Stimulated activated naive CD8-positive, alpha-beta T cell treated with anti-CD3 and anti-CD28 coated beads, Interleukin-15, Interleukin-2, amounts not matched to agents 100 ng/mL and 50 ng/mL, for 24 hours (primary cell): Measurements from ENCODE around the gene AFAP1.
A peak's percentile ranks its signal among the peaks of the same experiment; 100 is the strongest.

Experiments
- H3K27ac Mint-ChIP-seq: one replicate; pipeline ENCODE4 v1.8.0; 2021; ENCODE audit warnings: mild to moderate bottlenecking, mixed read lengths
- H3K27me3 Mint-ChIP-seq: one replicate; pipeline ENCODE4 v1.8.0; 2021; ENCODE audit warnings: mixed read lengths
- H3K36me3 Mint-ChIP-seq: one replicate; pipeline ENCODE4 v1.8.0; 2021; ENCODE audit warnings: low read depth, mixed read lengths
- H3K4me1 Mint-ChIP-seq: one replicate; pipeline ENCODE4 v1.8.0; 2021; ENCODE audit warnings: low read depth, mixed read lengths
- H3K4me3 Mint-ChIP-seq: one replicate; pipeline ENCODE4 v1.8.0; 2021; ENCODE audit warnings: mild to moderate bottlenecking, mixed read lengths
- H3K9me3 Mint-ChIP-seq: one replicate; pipeline ENCODE4 v1.8.0; 2021; ENCODE audit warnings: mixed read lengths

AFAP1 gene

DNA sequence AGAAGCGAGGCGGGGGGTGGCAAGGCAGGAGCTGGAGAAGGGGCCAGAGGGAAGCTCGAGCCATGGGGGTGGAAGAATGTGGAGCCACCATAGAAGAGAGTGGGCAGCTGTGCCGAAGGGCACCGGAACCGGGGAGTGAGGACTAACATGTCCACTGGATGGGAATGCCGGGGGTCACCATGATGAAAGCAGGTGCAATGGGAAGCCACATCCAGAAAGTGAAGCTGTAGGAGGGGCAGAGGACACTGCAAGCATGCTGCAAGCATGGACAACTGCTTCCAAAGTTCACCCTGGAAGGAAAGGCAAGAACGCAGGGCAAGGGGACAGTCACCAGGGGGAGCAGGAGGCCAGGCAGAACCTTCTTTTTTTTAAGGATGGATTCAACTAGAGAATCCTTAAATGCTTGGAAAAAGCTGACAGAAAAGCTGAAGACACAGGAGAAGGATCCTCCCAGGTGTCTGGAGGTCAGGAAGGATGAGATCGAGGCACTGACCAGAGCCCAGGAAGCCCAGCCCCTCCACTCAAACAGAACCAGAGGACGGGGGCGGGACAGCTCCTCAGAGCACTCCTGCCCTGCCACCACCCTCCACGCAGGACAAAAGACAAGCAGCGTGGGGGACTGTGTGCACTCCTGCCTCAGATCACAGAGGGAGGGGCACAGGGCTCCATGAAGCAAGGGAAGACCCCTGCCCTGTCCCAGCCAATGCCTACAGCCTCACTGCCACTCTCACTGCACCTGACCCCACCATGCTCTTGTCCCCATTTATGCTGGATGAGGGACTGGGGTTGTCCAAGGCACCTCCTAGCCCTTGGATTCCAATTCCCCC lies 169.2 kb downstream of the AFAP1 start:
- Mint-ChIP-seq H3K4me3 (no peak overlapping the region), H3K27ac (peak overlapping the region; percentile 27), H3K9me3 (no peaks in the 10 kb centered on the region), H3K27me3 (no peaks in the 10 kb centered on the region), H3K4me1 (peaks cover 20% of the 10 kb centered on the region), H3K36me3 (peaks cover 9% of the 10 kb centered on the region)

DNA sequence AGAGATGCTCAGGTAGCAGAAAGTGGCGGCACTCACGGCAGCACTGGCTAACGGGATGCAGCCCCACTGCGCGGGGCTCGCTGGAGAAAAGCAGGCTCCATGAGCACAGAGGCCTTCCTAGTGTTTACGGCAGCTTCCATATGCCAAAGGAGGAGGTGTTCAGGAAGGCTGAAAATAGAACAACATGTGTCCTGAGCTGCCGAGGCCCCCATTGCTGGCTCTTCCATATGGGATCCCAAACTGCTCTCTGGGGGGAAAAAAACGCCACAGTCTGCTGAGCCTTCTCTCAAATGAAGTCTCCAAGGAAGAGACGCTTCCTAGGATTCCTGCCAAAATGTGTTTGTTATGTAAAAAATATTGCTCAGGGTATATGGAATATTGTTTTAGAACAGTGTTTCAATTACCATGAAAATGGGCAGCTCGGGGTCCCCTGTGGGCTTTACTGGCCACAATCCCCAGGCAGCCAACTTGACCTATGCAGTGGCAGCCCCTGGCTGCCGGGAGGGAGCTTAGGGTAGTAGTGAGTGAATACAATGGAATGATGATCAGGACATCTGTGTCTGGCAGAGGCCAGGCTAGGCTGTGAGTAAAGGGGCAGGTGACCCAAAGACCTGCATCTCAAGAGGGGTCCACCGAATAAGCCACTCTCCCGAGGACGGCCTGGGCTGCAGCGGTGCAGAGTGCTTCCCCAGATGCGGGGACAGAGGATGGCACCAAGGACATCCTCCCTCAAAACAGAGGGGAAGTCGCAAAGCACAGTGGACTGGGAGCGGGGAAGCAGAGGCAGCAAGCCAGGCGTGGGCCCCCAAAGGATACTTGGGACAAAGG lies 170.1 kb downstream of the AFAP1 start:
- Mint-ChIP-seq H3K4me3 (no peak overlapping the region), H3K27me3 (no peaks in the 10 kb centered on the region), H3K27ac (no peak overlapping the region), H3K36me3 (peaks cover 9% of the 10 kb centered on the region), H3K4me1 (peaks cover 20% of the 10 kb centered on the region), H3K9me3 (no peaks in the 10 kb centered on the region)

DNA sequence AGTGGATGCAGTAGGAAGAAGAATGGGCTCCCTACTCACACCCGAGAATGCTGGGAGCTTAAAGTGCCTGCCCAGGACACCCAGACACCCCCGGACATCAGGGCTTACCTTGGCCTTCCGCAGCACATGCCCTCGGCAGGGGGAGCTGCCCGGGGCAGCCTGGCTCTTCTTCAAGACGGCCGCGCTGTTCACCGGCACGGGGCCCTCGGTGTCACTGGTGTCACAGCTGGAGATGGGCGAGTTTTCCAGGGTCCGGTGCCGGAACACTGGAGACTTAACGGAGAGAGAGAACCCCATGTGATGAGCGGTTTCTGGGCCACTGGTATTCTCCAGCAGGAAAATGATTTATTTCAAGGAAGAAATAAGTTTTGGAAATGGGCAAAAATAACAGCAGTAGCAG lies 170.9 kb downstream of the AFAP1 start:
- Mint-ChIP-seq H3K36me3 (peaks cover 9% of the 10 kb centered on the region), H3K27ac (no peak overlapping the region), H3K4me1 (peaks cover 20% of the 10 kb centered on the region), H3K9me3 (no peaks in the 10 kb centered on the region), H3K4me3 (no peak overlapping the region), H3K27me3 (no peaks in the 10 kb centered on the region)

DNA sequence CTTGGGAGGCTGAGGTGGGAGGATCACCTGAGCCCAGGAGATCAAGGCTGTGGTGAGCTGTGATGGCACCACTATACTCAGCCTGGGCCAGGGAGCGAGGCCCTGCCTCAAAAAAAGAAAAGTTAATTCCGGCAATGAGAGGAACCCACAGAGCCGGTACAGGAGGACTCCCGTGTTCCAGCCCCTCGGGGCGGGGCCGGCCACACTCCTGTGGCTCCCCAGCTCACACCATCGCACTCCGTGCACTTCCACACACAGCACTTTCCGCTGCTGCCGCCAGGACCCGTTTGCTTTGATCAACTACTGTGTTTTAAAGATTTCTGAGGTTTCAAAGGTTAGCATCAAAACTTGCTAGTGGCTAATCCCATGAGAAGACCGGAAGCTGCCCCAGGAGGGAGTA lies 171.7 kb downstream of the AFAP1 start:
- no peaks in the 10 kb centered on the region for H3K9me3 Mint-ChIP-seq
- peaks cover 2% of the 10 kb centered on the region for H3K36me3 Mint-ChIP-seq
- peaks cover 20% of the 10 kb centered on the region for H3K4me1 Mint-ChIP-seq
- H3K27me3 Mint-ChIP-seq: no peaks in the 10 kb centered on the region
- H3K4me3 Mint-ChIP-seq: no peak overlapping the region
- no peak overlapping the region for H3K27ac Mint-ChIP-seq

DNA sequence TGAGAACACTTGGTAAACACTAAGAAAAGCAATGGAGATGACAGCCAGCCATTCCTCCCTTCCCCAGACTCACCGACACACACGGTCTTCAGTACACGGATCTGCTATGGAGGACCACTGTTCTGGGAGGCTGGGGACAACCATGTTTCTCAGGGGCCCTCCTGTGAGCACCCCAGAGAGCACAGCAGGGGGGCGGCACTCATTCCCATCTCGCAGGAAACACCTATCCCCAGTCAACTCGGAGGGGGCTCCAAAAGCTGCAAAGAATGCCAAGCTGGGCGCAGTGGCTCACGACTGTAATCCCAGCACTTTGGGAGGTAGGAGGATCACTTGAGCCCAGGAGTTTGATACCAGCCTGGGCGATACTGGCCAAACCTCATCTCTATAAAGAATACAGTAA lies 172.1 kb downstream of the AFAP1 start:
- Mint-ChIP-seq H3K27ac (no peak overlapping the region), H3K4me1 (peaks cover 20% of the 10 kb centered on the region), H3K27me3 (no peaks in the 10 kb centered on the region), H3K9me3 (no peaks in the 10 kb centered on the region), H3K36me3 (no peaks in the 10 kb centered on the region), H3K4me3 (no peak overlapping the region)

DNA sequence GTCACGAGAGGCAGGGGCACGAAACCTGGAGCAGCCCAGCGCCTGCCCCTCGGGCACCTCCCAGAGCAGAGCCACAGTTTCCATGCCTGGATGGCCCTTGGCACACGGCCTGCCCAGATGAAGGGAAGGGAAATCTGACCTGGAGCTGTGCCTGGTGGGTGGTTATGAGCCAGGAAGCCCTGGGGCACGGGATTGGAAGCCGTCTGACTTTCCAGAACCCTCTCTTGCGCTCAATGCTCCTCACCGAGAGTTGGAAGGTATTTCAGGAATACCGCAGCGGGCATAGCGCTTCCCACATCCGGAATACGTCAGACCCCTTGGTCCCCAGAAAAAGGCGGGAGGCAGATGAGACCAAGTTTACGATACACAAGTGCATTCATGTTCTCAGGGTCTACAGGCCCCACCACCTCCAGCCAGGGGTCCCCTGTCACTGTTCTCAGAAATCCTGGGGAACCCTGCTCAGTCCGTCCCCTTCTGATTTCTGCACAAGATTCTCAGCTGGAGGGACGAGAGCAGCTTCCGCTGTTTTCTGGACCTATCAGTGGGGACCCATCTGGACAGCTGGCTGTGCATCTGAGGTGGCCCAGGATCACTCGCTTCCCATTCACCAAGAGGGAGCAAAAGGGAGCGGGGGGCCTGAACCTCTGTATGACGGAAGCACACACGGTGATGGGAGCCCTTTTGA lies 172.9 kb downstream of the AFAP1 start:
- no peak overlapping the region for H3K4me3 Mint-ChIP-seq
- H3K27me3 Mint-ChIP-seq: no peaks in the 10 kb centered on the region
- peaks cover 22% of the 10 kb centered on the region for H3K4me1 Mint-ChIP-seq
- no peaks in the 10 kb centered on the region for H3K9me3 Mint-ChIP-seq
- H3K36me3 Mint-ChIP-seq: no peaks in the 10 kb centered on the region
- H3K27ac Mint-ChIP-seq: no peak overlapping the region

DNA sequence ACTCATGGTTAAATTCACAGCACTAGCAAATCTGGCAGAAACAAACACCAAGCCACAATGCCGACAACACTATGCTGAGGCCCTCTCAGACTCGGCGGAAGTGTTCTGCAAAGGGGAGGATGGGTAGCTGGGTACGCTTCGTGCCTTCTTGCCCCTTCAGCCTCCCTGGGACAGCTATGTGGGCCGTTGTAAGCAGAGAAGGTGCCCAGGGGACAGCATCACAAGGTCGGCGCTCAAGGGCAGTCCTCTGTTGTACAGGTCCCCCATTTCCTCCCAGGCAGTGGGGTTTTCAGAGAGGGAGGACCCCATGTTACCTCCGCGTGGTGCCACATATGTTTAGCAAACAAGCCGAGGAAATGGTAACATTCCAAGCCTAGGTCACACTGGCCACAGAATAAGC lies 173.6 kb downstream of the AFAP1 start:
- no peaks in the 10 kb centered on the region for H3K9me3 Mint-ChIP-seq
- H3K36me3 Mint-ChIP-seq: no peaks in the 10 kb centered on the region
- peaks cover 22% of the 10 kb centered on the region for H3K4me1 Mint-ChIP-seq
- no peaks in the 10 kb centered on the region for H3K27me3 Mint-ChIP-seq
- H3K27ac Mint-ChIP-seq: no peak overlapping the region
- no peak overlapping the region for H3K4me3 Mint-ChIP-seq

DNA sequence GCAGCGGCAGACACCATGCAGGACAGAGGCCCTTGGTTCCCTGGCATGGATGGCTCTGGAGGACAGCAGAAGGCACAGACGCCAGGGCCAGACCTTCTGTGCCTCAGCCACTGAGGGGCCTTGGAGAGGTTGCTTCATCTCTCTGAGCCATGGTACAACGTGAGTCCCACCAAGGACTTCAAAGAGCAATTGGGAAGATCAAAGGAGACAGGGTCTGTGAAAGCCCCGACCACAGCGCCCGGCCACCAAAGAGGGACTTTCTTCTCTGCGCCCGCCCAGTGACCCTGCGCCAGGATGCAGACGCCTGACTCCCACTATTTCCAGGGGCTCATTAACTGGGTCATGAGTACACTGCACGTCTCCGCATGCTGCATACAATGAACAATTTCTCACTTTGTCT lies 174.0 kb downstream of the AFAP1 start:
- H3K4me1 Mint-ChIP-seq: peaks cover 18% of the 10 kb centered on the region
- H3K27me3 Mint-ChIP-seq: no peaks in the 10 kb centered on the region
- no peaks in the 10 kb centered on the region for H3K36me3 Mint-ChIP-seq
- H3K27ac Mint-ChIP-seq: no peak overlapping the region
- no peaks in the 10 kb centered on the region for H3K9me3 Mint-ChIP-seq
- no peak overlapping the region for H3K4me3 Mint-ChIP-seq

DNA sequence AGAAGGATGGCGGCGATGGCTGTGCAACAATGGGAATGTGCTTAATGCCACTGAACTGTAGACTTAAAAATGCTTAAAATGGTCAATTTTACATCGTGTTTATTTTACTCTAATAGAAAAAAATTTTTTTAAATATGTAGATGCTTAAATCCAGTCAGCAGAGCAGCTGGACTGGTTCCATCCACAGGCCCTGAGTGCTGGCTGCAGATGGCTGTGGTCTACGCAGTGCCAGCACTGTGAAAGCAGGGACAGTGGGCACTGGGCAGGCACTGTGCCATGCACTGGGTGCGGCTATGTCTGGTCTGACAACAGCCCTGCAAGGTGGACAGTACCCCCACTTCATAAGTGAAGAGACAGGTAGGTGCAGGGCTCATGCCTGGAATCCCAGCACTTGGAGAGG lies 175.2 kb downstream of the AFAP1 start:
- Mint-ChIP-seq H3K27me3 (no peaks in the 10 kb centered on the region), H3K36me3 (no peaks in the 10 kb centered on the region), H3K4me1 (peaks cover 19% of the 10 kb centered on the region), H3K4me3 (no peak overlapping the region), H3K9me3 (no peaks in the 10 kb centered on the region), H3K27ac (no peak overlapping the region)

DNA sequence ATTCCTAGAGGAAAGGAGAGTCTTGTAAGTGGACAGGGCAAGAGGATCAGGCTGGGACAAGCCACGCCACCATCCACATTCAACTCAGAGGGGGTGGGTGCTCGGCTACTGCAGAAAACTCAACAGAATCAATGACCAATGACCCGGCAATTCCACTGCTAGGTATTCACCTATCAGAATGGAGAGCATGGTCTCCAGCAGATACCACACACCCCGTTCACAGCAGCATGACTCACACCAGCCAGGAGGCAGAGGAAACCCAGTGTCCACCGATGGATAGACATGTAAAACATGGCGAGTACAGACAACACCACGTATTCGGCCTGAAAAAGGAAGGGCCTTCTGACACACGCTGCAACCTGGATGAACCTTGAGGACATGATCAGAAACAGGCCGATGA lies 175.9 kb downstream of the AFAP1 start:
- no peak overlapping the region for H3K27ac Mint-ChIP-seq
- no peak overlapping the region for H3K4me3 Mint-ChIP-seq

DNA sequence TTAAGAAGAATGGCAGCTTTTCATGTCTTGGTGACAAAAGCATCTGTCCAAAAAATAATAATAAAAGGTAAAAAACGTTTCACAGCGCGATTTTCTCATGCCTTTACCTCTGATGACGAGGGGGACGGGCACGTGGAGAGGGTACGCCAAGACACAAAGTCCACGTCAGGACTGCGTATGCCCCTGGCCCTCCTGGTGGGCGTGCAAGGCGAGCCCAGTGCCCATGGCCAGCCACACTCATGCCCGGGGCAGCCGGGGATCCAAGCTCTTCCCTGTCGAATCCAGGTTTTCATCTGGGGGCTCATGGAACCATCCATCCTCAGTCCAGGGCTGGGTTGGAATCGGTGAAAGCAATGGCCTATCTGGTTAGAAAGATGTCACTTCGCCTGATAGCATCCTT lies 176.6 kb downstream of the AFAP1 start:
- no peak overlapping the region for H3K27ac Mint-ChIP-seq
- H3K9me3 Mint-ChIP-seq: no peaks in the 10 kb centered on the region
- H3K4me1 Mint-ChIP-seq: peaks cover 31% of the 10 kb centered on the region
- no peaks in the 10 kb centered on the region for H3K27me3 Mint-ChIP-seq
- H3K4me3 Mint-ChIP-seq: no peak overlapping the region
- H3K36me3 Mint-ChIP-seq: no peaks in the 10 kb centered on the region

More for the DNA sequence above, 175.9 kb downstream of the AFAP1 start:
- H3K9me3 Mint-ChIP-seq: no peaks in the 10 kb centered on the region
- no peaks in the 10 kb centered on the region for H3K27me3 Mint-ChIP-seq
- no peaks in the 10 kb centered on the region for H3K36me3 Mint-ChIP-seq
- H3K4me1 Mint-ChIP-seq: peaks cover 25% of the 10 kb centered on the region

DNA sequence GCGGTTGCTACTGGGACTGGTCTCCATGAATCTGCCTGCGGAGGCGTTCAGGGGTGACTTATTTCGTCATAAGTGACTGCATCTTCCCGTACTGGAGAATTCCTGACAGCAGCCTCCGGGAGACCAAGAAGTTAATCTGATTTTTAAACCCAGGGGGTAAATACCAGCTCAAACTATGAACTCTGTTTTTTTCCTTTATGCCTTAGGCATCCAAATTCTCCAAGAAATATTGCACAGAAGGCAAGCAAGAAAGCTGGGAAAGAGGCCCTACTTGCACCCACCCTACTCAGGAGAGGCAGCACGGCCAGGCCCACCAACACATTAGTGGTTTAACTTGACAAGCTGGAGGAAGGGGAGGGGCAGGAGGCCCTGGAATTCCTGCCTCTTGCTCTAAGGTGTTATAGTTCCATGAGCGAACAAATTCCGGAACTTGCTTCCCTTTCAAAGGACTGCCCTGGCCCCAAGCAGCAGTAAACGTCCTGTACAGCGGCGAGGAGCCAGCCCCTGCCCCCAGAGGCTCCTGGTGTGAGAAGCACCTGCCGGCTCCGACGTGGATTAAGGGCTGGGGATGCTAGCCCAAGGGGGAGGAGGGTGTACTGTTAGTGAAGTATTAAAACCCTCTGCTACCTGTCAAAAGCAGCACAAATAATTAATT lies 177.2 kb downstream of the AFAP1 start:
- Mint-ChIP-seq H3K27ac (no peak overlapping the region), H3K4me3 (no peak overlapping the region), H3K9me3 (no peaks in the 10 kb centered on the region), H3K4me1 (peaks cover 35% of the 10 kb centered on the region), H3K36me3 (no peaks in the 10 kb centered on the region), H3K27me3 (no peaks in the 10 kb centered on the region)

DNA sequence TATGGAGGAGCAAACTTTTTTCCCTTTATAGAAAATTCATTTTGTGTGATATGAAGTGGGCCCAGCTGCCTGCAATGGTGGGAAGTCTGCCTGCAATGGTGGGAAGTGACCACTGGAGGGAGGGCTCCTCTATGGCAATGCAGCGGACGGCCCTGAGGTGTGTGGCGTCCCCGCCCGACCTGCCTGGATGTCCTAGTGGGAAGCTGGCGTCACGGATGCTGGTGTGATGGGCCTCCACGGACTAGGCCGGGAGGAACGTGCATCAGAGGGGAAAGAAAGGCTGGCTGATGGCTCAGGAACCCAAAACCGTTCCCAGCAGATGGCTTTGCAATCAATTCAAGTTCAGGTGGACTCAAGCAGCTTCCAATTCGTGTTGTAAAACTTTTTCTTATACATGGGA lies 177.9 kb downstream of the AFAP1 start:
- no peak overlapping the region for H3K4me3 Mint-ChIP-seq
- peak overlapping the region; percentile 41 for H3K27ac Mint-ChIP-seq
- no peaks in the 10 kb centered on the region for H3K9me3 Mint-ChIP-seq
- H3K4me1 Mint-ChIP-seq: peaks cover 39% of the 10 kb centered on the region
- no peaks in the 10 kb centered on the region for H3K36me3 Mint-ChIP-seq
- H3K27me3 Mint-ChIP-seq: no peaks in the 10 kb centered on the region

DNA sequence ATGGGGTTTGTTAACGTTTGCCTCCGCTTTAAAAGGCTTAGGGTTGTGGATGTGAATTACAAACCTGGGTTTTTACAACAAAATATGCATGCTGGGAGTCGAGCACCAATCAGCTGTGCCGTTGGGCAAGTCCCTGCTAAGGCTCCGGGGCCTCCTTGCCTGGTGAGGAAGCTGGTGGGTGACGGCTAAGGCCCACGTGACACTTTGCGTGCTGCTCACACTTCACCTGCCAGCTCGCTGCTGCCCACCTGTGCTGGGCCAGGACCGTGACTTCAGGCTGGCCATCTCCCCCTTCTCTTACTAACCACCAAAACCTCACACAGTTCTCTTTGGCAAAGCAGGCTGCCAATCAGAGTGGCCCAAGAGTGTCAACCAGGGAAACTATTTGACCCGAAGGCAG lies 178.3 kb downstream of the AFAP1 start:
- Mint-ChIP-seq H3K4me3 (no peak overlapping the region), H3K27ac (peak overlapping the region; percentile 41), H3K4me1 (peaks cover 39% of the 10 kb centered on the region), H3K36me3 (no peaks in the 10 kb centered on the region), H3K27me3 (no peaks in the 10 kb centered on the region), H3K9me3 (no peaks in the 10 kb centered on the region)

DNA sequence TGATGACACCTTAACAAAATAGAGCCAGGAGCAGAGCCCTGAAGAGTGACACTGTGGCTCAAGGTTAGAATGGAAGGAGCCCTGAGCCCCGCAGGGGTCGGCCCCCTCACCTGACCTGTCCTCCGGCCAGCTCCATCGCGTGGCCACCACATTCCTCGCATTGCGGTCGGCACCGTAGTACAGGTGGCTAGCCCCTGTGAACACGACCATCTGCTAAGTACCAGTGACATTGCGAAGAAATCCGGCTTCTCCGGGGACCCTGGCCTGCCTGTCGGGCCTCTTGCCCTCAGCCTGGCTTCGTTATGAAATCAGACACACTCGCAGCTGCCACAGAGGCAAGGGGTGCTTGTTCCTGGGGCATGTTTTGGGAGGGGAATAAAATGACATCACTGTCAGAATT lies 179.0 kb downstream of the AFAP1 start:
- no peaks in the 10 kb centered on the region for H3K9me3 Mint-ChIP-seq
- peaks cover 39% of the 10 kb centered on the region for H3K4me1 Mint-ChIP-seq
- no peaks in the 10 kb centered on the region for H3K36me3 Mint-ChIP-seq
- H3K27ac Mint-ChIP-seq: no peak overlapping the region
- H3K27me3 Mint-ChIP-seq: no peaks in the 10 kb centered on the region
- H3K4me3 Mint-ChIP-seq: no peak overlapping the region
